Progenitor cell of endocrine pancreas (in vitro differentiated cells): Measurements from ENCODE around the gene IGSF6. TPM values are rescaled to one million over a fixed set of nuclear protein-coding genes. Genes with fewer than 3 reads are reported as not detected.

Source experiments
- DNase-seq: peaks from one replicate; pipeline ENCODE4 v3.0.0; 2021; ENCODE audit warnings: low spot score; ENCODE audit not compliant: unreplicated experiment
- H3K27ac Mint-ChIP-seq: 2 replicates; pipeline ENCODE4 v1.8.0; 2021; ENCODE audit warnings: mild to moderate bottlenecking, moderate library complexity, mixed read lengths
- H3K27me3 Mint-ChIP-seq: 2 replicates; pipeline ENCODE4 v1.8.0; 2021; ENCODE audit warnings: mixed read lengths
- H3K36me3 Mint-ChIP-seq: 2 replicates; pipeline ENCODE4 v1.8.0; 2022; ENCODE audit warnings: mixed read lengths; ENCODE audit not compliant: insufficient read depth
- H3K4me1 Mint-ChIP-seq: 2 replicates; pipeline ENCODE4 v1.8.0; 2021; ENCODE audit warnings: low read depth, mixed read lengths
- H3K4me3 Mint-ChIP-seq: 2 replicates; pipeline ENCODE4 v1.8.0; 2021; ENCODE audit warnings: low read depth, mild to moderate bottlenecking, moderate library complexity, mixed read lengths
- H3K9me3 Mint-ChIP-seq: 2 replicates; pipeline ENCODE4 v1.8.0; 2021; ENCODE audit warnings: low read depth, mixed read lengths
- CTCF ChIP-seq: fragments of 200-600 bp; sonication (generic); IDR thresholded peaks from one replicate; pipeline ENCODE4 v1.5.0; 2021; ENCODE audit warnings: antibody characterized with exemption, mild to moderate bottlenecking; ENCODE audit not compliant: unreplicated experiment
- total RNA-seq: library from RNA; stranded (reverse); gene quantifications from 2 replicates; pipeline ENCODE4 v1.2.1, GENCODE V29; 2021

The IGSF6 gene
- total RNA-seq, 1 donor from 2014 or later: not detected

GRCh38 chr16:21600031-21600773 is 52.2 kb downstream of the IGSF6 start:
- Mint-ChIP-seq H3K4me3 (peak overlapping the region; percentile 86), H3K36me3 (no peaks in the 10 kb centered on the region), H3K9me3 (no peaks in the 10 kb centered on the region), H3K27me3 (no peaks in the 10 kb centered on the region), H3K27ac (peak overlapping the region; percentile 97), H3K4me1 (peaks cover 31% of the 10 kb centered on the region)
- no peak for TF ChIP-seq CTCF
- DNase-seq: no peak

DNA sequence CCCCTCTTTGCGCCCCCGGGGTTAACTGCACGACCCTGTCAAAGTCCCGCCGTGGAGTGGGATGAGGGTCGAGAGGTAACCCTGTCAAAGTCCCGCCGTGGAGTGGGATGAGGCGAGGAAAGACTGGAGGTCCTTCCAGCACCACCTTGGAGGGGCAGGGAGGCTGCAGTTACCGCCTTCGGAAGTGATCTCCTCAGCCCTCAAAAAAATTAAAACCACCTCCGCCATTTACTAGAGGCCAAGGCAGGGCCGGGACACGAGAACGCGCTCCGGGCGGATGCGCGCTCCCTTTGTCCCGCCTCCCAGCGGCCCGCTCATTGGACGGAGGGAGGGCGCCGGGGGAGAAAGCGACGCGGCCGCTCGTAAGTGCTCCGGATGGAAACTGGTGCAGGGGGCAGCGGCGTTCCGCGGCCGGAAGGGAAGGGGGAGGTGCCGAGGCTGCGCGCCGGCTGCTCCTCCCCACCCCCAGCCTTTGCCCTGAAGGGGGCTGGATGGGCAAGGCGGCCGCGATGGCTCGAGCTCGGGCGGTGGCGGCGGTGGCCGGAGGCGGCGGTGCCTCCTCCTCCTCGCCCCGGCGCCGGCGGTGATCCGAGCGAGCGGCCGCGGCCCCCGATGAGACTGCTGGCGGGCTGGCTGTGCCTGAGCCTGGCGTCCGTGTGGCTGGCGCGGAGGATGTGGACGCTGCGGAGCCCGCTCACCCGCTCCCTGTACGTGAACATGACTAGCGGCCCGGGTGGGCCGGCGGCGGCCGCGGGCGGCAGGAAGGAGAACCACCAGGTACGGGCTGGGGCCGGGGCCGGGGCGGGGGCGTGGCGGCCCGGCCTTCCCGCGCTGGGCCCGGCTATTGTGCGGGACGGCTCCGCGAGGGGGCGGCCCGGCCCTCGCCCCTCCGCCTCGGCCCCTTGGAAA is 53.0 kb downstream of the IGSF6 start, which contains the start of gene METTL9:
METTL9 (plus strand) TSS at position 456 of the 909 bp plus-strand sequence; CDS start at position 613, 157 bp downstream.
- H3K27me3 Mint-ChIP-seq: no peaks in the 10 kb centered on the region
- H3K4me1 Mint-ChIP-seq: peaks cover 30% of the 10 kb centered on the region
- no peak for TF ChIP-seq CTCF
- H3K27ac Mint-ChIP-seq: peak within 1 kb of the TSS; percentile 97
- DNase-seq: peak; percentile 94
- no peaks in the 10 kb centered on the region for H3K9me3 Mint-ChIP-seq
- H3K4me3 Mint-ChIP-seq: peak within 1 kb of the TSS; percentile 86
- no peaks in the 10 kb centered on the region for H3K36me3 Mint-ChIP-seq

GRCh38 chr16:21598701-21599121 is 53.7 kb downstream of the IGSF6 start:
- Mint-ChIP-seq H3K36me3 (no peaks in the 10 kb centered on the region), H3K9me3 (no peaks in the 10 kb centered on the region), H3K27me3 (no peaks in the 10 kb centered on the region), H3K4me3 (peak overlapping the region; percentile 78), H3K4me1 (peaks cover 23% of the 10 kb centered on the region), H3K27ac (peak overlapping the region; percentile 91)
- no peak for DNase-seq
- no peak for TF ChIP-seq CTCF

- Mint-ChIP-seq H3K4me3 (peak overlapping the region; percentile 78), H3K27me3 (peaks cover 4% of the 10 kb centered on the region), H3K36me3 (no peaks in the 10 kb centered on the region), H3K9me3 (no peaks in the 10 kb centered on the region), H3K4me1 (peaks cover 23% of the 10 kb centered on the region), H3K27ac (peak overlapping the region; percentile 91)
- no peak for TF ChIP-seq CTCF
- no peak for DNase-seq
These were observed 54.2 kb downstream of the IGSF6 start for GRCh38 chr16:21598206-21598605.

GRCh38 chr16:21597561-21598030 is 54.8 kb downstream of the IGSF6 start:
- Mint-ChIP-seq H3K4me3 (peak overlapping the region; percentile 78), H3K9me3 (no peaks in the 10 kb centered on the region), H3K27me3 (peaks cover 4% of the 10 kb centered on the region), H3K4me1 (peaks cover 23% of the 10 kb centered on the region), H3K27ac (peak overlapping the region; percentile 91), H3K36me3 (no peaks in the 10 kb centered on the region)
- TF ChIP-seq CTCF: no peak
- no peak for DNase-seq
